HepG2 (cell line): ENCODE data around the gene PSEN2. TPM values are rescaled to one million over a fixed set of nuclear protein-coding genes. Genes with fewer than 3 reads are reported as not detected.

Experiments used
- AHR ChIP-seq: IDR thresholded peaks from 2 replicates; pipeline ENCODE4 v1.6.1; 2018; ENCODE audit warnings: missing genetic modification reagents, missing compliant biosample characterization
- ATM ChIP-seq: fragments of 450-650 bp; IDR thresholded peaks from 2 replicates; pipeline ENCODE4 v1.7.1; 2017; ENCODE audit warnings: mild to moderate bottlenecking, borderline replicate concordance
- BRF2 ChIP-seq: sonication (generic); formaldehyde crosslinking; IDR thresholded peaks from 2 replicates; pipeline ENCODE4 v1.8.1; 2022; ENCODE audit warnings: mild to moderate bottlenecking, missing genetic modification reagents
- E2F5 ChIP-seq: sonication (generic); formaldehyde crosslinking; conservative IDR thresholded peaks from 2 replicates; pipeline ENCODE4 v1.4.0; 2020; ENCODE audit warnings: missing genetic modification reagents
- HDAC1 ChIP-seq: sonication (generic); formaldehyde crosslinking; IDR thresholded peaks from 2 replicates; pipeline ENCODE4 v1.5.1; 2020; ENCODE audit warnings: mild to moderate bottlenecking, missing genetic modification reagents
- ISX ChIP-seq: sonication (generic); formaldehyde crosslinking; conservative IDR thresholded peaks from 2 replicates; pipeline ENCODE4 v1.5.0; 2020; ENCODE audit warnings: missing genetic modification reagents
- NR0B2 ChIP-seq: sonication (generic); formaldehyde crosslinking; IDR thresholded peaks from 2 replicates; pipeline ENCODE4 v1.4.0; 2020; ENCODE audit warnings: mild to moderate bottlenecking, missing genetic modification reagents
- PCBP2 ChIP-seq: fragments of 200-400 bp; formaldehyde crosslinking; optimal IDR thresholded peaks from 2 replicates; pipeline ENCODE3; 2018; ENCODE audit warnings: low read length, low read depth; ENCODE audit not compliant: poor library complexity, severe bottlenecking
- SSRP1 ChIP-seq: IDR thresholded peaks from 2 replicates; pipeline ENCODE4 v1.6.1; 2016; ENCODE audit warnings: control low read depth
- THAP9 ChIP-seq: sonication (generic); formaldehyde crosslinking; IDR thresholded peaks from 2 replicates; pipeline ENCODE4; 2020; ENCODE audit warnings: missing genetic modification reagents, mild to moderate bottlenecking, borderline replicate concordance
- ZBTB44 ChIP-seq: sonication (generic); formaldehyde crosslinking; IDR thresholded peaks from 2 replicates; pipeline ENCODE4 v1.4.0; 2020; ENCODE audit warnings: missing genetic modification reagents
- ZBTB8A ChIP-seq: sonication (generic); formaldehyde crosslinking; IDR thresholded peaks from 2 replicates; pipeline ENCODE4 v1.4.0; 2020; ENCODE audit warnings: mild to moderate bottlenecking, low read depth, missing genetic modification reagents, borderline replicate concordance
- ZMAT3 ChIP-seq: sonication (generic); formaldehyde crosslinking; conservative IDR thresholded peaks from 2 replicates; pipeline ENCODE4 v1.7.0; 2021; ENCODE audit warnings: missing genetic modification reagents
- ZMYM4 ChIP-seq: sonication (generic); formaldehyde crosslinking; IDR thresholded peaks from 2 replicates; pipeline ENCODE4 v1.8.1; 2023; ENCODE audit warnings: mild to moderate bottlenecking, missing genetic modification reagents
- ZNF235 ChIP-seq: sonication (generic); formaldehyde crosslinking; IDR thresholded peaks from 2 replicates; pipeline ENCODE4 v1.8.1; 2023; ENCODE audit warnings: mild to moderate bottlenecking, missing genetic modification reagents, borderline replicate concordance
- ZNF274 ChIP-seq: sonication (generic); formaldehyde crosslinking; IDR thresholded peaks from 2 replicates; pipeline ENCODE4 v1.5.1; 2020; ENCODE audit warnings: mild to moderate bottlenecking, missing genetic modification reagents
- ZNF317 ChIP-seq: sonication (generic); formaldehyde crosslinking; IDR thresholded peaks from 2 replicates; pipeline ENCODE4 v1.5.0; 2020; ENCODE audit warnings: mild to moderate bottlenecking, missing genetic modification reagents
- ZNF558 ChIP-seq: sonication (generic); formaldehyde crosslinking; IDR thresholded peaks from 2 replicates; pipeline ENCODE4 v1.9.0; 2022; ENCODE audit warnings: mild to moderate bottlenecking, missing genetic modification reagents, borderline replicate concordance
- ZNF570 ChIP-seq: sonication (generic); formaldehyde crosslinking; IDR thresholded peaks from 2 replicates; pipeline ENCODE4 v1.4.0; 2020; ENCODE audit warnings: mild to moderate bottlenecking, missing genetic modification reagents, borderline replicate concordance
- ZSCAN5A ChIP-seq: sonication (generic); formaldehyde crosslinking; IDR thresholded peaks from 2 replicates; pipeline ENCODE4 v1.8.0; 2022; ENCODE audit warnings: mild to moderate bottlenecking, missing genetic modification reagents, borderline replicate concordance
- polyA plus RNA-seq, 8 experiments: library from polyadenylated mRNA; depleted of rRNA in 3 of 8; stranded (reverse) in 7 of 8; unstranded in 1 of 8; fragments of >200 nt; fragmentation: Illumina TruSeq in 4 of 8; extraction: Trizol in 4 of 8; gene quantifications; 2 replicates each; pipeline versions ENCODE4 v1.2.1 to v1.2.3, GENCODE V29; 2011 to 2016; ENCODE audit warnings: low read depth in 4 of 8, missing spikeins in 1 of 8, mixed read lengths in 1 of 8; ENCODE audit not compliant: insufficient read depth in 1 of 8
- total RNA-seq, 5 experiments: library from RNA; depleted of rRNA; stranded (reverse); fragments of >200 nt; fragmentation: Illumina TruSeq; extraction: Trizol; gene quantifications; 2 replicates each; pipeline ENCODE4 v1.2.3, GENCODE V29; 2016; ENCODE audit warnings: low read depth in 1 of 5

Gene PSEN2
- total and polyA plus RNA-seq, 2 of the 13 experiments (the other 11 are each of a cell fraction or from before 2014, with no cell fraction given): 5.9 to 13.1 TPM

- TF ChIP-seq SSRP1 (CRISPR knock-in tag) (no peak), ZSCAN5A (CRISPR knock-in tag) (no peak), HDAC1 (peak; percentile 91), ZMYM4 (CRISPR knock-in tag) (peak; percentile 84), ATM (no peak), ZNF558 (CRISPR knock-in tag) (peak; percentile 63; the same call in 1 of the 2 replicates), NR0B2 (CRISPR knock-in tag) (peak; percentile 63; the same call in 1 of the 2 replicates), ZNF317 (no peak), THAP9 (CRISPR knock-in tag) (peak; percentile 13; the same call in 1 of the 2 replicates), BRF2 (0 out of 2 replicates have a peak, but pooled peaks have one; percentile 47), ZNF235 (CRISPR knock-in tag) (peak; percentile 52; the same call in 1 of the 2 replicates), E2F5 (CRISPR knock-in tag) (no peak), ZBTB8A (no peak), ZBTB44 (CRISPR knock-in tag) (no peak), PCBP2 (no peak), ZNF274 (CRISPR knock-in tag) (peak; percentile 78; the same call in 1 of the 2 replicates), ZNF570 (CRISPR knock-in tag) (no peak), ISX (no peak; the same call in 1 of the 2 replicates), AHR (CRISPR knock-in tag) (no peak), ZMAT3 (CRISPR knock-in tag) (peak; percentile 41)
These were observed 69.8 kb downstream of the PSEN2 start, which contains the start of gene COQ8A (continued) for GRCh38 chr1:226940029-226940805.
